ENCODE results near the gene KIF26A. TPM values are rescaled to one million over a fixed set of nuclear protein-coding genes. Genes with fewer than 3 reads are reported as not detected.

Gene KIF26A
- total RNA-seq, 4 donors from 2014 or later, result 4.6 to 7.2 (median 5.6) TPM

DNA sequence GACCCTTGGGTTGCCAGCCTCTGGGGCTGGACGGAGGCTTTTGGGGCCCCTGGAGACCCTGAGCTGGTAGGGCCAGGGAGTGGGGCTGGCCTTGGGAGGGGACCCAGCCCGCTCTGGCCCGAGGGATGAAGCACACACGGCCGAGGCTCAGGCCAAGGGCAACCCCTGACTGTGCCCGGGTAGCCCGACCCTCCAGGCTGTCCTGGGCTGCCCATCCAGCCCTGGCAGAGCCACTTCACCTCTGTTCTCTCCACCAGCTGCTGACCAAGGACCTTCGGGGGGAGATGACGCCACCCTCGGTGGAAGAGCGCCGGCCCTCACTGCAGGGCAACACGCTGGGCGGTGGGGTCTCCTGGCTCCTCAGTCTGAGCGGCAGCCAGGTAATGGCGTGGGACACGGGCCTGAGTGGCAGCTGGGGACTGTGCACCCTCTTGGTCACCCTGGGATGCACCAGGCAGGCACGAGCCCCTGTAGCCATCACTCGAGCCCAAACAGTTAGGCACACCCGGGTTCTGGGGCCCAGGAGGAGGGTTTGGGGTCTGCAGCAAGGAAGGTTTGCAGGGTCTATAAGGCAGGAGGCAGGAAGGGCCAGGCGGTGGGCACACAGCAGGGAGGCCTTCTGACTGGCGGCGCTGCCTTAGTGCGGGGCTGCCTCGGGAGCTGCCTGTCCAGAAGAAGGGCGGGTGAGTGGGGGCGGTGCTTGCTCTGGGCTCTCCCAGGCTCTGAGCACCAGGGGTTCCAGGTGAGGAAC lies 33.1 kb upstream of the KIF26A start:
- no peak overlapping the region for H3K4me3 ChIP-seq
- intact Hi-C loops (cut with DNase I), result no loop called here
- 83% methylated on average over 19 of the region's 27 CpGs for WGBS
- H3K27me3 ChIP-seq, result peaks cover 0 to 3% (median 0%) of the 10 kb centered on the region in 4 donors
- H3K9me3 ChIP-seq, result no peaks in the 10 kb centered on the region
- TF ChIP-seq POLR2A (IDR thresholded peaks at IDR 0.05; ENCODE audit: low read depth) (no peak), EP300 (IDR thresholded peaks at IDR 0.05) (no peak), POLR2AphosphoS5 (IDR thresholded peaks at IDR 0.05) (no peak)
- TF ChIP-seq, protein P1, sequence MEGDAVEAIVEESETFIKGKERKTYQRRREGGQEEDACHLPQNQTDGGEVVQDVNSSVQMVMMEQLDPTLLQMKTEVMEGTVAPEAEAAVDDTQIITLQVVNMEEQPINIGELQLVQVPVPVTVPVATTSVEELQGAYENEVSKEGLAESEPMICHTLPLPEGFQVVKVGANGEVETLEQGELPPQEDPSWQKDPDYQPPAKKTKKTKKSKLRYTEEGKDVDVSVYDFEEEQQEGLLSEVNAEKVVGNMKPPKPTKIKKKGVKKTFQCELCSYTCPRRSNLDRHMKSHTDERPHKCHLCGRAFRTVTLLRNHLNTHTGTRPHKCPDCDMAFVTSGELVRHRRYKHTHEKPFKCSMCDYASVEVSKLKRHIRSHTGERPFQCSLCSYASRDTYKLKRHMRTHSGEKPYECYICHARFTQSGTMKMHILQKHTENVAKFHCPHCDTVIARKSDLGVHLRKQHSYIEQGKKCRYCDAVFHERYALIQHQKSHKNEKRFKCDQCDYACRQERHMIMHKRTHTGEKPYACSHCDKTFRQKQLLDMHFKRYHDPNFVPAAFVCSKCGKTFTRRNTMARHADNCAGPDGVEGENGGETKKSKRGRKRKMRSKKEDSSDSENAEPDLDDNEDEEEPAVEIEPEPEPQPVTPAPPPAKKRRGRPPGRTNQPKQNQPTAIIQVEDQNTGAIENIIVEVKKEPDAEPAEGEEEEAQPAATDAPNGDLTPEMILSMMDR (IDR thresholded peaks at IDR 0.05), result no peak
- DNase-seq (ENCODE audit: extremely low spot score), result no peak
- no peaks in the 10 kb centered on the region for H3K36me3 ChIP-seq
- H3K27ac ChIP-seq (replicated peaks in 1 of 4), result no peak overlapping the region
- H3K4me1 ChIP-seq, result no peaks in the 10 kb centered on the region

DNA sequence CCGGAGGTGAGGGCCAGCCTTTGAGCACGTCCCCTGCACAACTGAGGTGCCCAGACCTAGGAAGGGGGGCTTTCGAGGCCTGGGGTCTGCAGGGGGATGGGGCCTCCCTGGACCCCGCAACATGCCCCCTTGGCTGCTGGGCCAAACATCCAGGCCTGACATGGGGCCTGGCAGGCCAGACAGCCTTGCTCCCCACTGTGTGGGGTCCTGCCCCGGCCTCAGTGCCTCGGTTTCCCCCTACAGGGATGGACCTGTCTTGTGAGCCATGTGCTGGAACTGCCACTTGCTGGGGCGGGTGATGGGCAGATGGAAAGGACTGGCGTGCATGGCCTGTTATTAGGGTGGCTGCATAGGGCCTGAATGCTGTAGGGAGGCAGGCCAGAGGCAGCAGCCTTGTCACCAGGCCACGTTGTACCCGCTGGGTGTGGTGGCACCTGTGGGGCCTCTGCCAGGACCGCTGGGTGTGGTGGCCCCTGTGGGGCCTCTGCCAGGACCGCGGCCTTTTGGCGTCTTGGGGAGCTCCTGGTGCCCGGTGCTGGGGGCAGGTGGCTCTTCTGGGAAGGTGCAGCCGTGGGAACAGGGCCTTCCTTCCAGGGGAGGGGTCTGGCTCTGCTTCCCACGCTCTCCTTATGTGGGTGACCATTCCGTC lies 32.4 kb upstream of the KIF26A start:
- no peaks in the 10 kb centered on the region for H3K4me1 ChIP-seq
- intact Hi-C loops (cut with DNase I), result no loop called here
- WGBS, result 93% methylated on average over 10 of the region's 18 CpGs
- H3K4me3 ChIP-seq, result no peak overlapping the region
- no peak for TF ChIP-seq POLR2A (IDR thresholded peaks at IDR 0.05; ENCODE audit: low read depth)
- no peak for TF ChIP-seq EP300 (IDR thresholded peaks at IDR 0.05)
- no peak for TF ChIP-seq POLR2AphosphoS5 (IDR thresholded peaks at IDR 0.05)
- TF ChIP-seq, protein P1 (IDR thresholded peaks at IDR 0.05), result no peak
- no peak overlapping the region for H3K27ac ChIP-seq (replicated peaks in 1 of 4)
- no peaks in the 10 kb centered on the region for H3K9me3 ChIP-seq
- peaks cover 0 to 3% (median 0%) of the 10 kb centered on the region in 4 donors for H3K27me3 ChIP-seq
- H3K36me3 ChIP-seq, result no peaks in the 10 kb centered on the region
- DNase-seq (ENCODE audit: extremely low spot score), result no peak

DNA sequence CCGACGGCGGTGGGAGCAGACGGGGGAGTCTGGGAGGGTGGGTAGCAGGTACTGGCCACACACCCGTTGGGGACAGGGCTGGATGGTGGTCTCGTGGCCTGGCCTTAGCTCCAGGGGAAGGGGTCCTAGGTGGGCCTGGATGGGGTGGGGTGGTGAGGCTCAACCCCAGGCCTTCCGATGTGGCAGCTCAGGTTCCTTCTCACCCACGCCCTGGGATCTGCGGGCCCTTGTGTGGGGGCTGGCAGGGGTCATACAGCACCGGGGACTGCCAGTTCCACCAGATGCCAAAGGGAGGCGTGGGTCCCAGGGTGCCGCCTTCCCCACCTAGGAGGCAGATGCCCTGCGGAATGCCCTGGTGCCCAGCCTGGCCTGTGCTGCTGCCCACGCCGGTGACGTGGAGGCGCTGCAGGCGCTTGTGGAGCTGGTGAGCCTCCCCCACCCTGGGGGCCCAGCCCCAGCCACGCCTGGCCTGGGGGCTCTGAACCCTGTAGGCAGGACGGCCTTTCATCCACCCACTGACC lies 31.9 kb upstream of the KIF26A start:
- H3K27ac ChIP-seq (replicated peaks in 1 of 4), result no peak overlapping the region
- no peak for DNase-seq (ENCODE audit: extremely low spot score)
- H3K4me1 ChIP-seq, result no peaks in the 10 kb centered on the region
- intact Hi-C loops (cut with DNase I), result no loop called here
- no peak for TF ChIP-seq EP300 (IDR thresholded peaks at IDR 0.05)
- peaks cover 0 to 7% (median 0%) of the 10 kb centered on the region in 4 donors for H3K27me3 ChIP-seq
- WGBS, result 87% methylated on average over 9 of the region's 20 CpGs
- H3K4me3 ChIP-seq, result no peak overlapping the region
- H3K9me3 ChIP-seq, result no peaks in the 10 kb centered on the region
- no peaks in the 10 kb centered on the region for H3K36me3 ChIP-seq

DNA sequence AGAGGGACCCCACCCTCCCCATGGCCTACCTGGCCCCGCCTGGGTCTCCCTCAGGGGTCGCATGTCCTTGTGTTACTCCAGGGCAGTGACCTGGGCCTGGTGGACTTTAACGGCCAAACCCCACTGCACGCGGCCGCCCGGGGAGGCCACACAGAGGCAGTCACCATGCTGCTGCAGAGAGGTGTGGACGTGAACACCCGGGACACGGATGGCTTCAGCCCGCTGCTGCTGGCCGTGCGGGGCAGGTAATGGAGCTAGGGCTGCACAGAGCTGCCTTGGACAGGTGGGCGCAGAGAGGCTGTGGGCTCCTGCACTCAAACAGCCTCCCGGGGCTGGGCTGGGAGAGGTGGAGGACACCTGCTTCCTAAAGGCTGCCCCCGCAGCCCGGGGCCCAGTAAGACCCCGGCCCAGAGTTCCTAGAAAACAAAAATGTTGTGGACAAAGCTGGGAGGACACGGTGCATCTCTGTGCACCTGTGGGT lies 31.2 kb upstream of the KIF26A start:
- Histone ChIP-seq H3K9me3 (no peaks in the 10 kb centered on the region), H3K27me3 (peaks cover 0 to 10% (median 0%) of the 10 kb centered on the region in 4 donors), H3K36me3 (no peaks in the 10 kb centered on the region), H3K27ac (replicated peaks in 1 of 4) (no peak overlapping the region), H3K4me3 (no peak overlapping the region), H3K4me1 (no peaks in the 10 kb centered on the region)
- intact Hi-C loops (cut with DNase I), result no loop called here
- DNase-seq (ENCODE audit: extremely low spot score), result no peak
- TF ChIP-seq POLR2A (IDR thresholded peaks at IDR 0.05; ENCODE audit: low read depth) (no peak), EP300 (IDR thresholded peaks at IDR 0.05) (no peak), POLR2AphosphoS5 (IDR thresholded peaks at IDR 0.05) (no peak)
- TF ChIP-seq, protein P1 (IDR thresholded peaks at IDR 0.05), result no peak
- 88% methylated on average over 14 of the region's 19 CpGs for WGBS

All from esophagus muscularis mucosa (tissue), 4 donors.